Measurements from ENCODE around the gene TPRA1. TPM values are rescaled to one million over a fixed set of nuclear protein-coding genes. Genes with fewer than 3 reads are reported as not detected.

Gene TPRA1
- polyA plus RNA-seq, 2 of the 4 experiments (the other 2 are of a cell fraction) = 13.5 to 19.5 TPM

DNA sequence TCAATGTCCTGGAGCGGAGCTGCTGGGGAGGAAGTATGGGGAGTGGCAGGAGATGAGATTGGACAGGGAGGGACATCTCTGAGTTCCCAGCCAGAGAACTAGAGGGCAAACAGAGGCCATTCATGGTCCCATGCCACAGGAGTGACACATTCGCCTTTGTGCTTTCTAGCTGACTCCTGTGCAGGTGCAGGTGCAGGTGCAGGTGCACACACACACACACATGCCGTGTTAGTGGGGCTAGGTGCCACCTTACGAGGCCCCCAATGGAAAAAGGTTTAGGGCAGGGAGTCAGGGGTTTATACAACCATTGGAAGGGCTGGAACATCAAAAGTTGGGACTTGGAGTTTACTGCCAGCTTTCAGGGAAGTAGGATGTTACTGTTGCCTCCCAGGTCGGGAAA, 52.0 kb downstream of the TPRA1 start:
- Histone ChIP-seq H3K4me1 (no peaks in the 10 kb centered on the region), H3K9me3 (no peaks in the 10 kb centered on the region), H3K4me3 (no peak overlapping the region), H3K27ac (no peak overlapping the region), H3K4me2 (no peak overlapping the region)
- FAIRE-seq (no peak), ATAC-seq (no peak), DNase-seq (ENCODE audit: low read depth in 1 of 2, low spot score in 1 of 2) (no peak)
- TF ChIP-seq, protein P1, sequence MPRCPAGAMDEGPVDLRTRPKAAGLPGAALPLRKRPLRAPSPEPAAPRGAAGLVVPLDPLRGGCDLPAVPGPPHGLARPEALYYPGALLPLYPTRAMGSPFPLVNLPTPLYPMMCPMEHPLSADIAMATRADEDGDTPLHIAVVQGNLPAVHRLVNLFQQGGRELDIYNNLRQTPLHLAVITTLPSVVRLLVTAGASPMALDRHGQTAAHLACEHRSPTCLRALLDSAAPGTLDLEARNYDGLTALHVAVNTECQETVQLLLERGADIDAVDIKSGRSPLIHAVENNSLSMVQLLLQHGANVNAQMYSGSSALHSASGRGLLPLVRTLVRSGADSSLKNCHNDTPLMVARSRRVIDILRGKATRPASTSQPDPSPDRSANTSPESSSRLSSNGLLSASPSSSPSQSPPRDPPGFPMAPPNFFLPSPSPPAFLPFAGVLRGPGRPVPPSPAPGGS (IDR thresholded peaks at IDR 0.05) = no peak
- TF ChIP-seq, protein P2, sequence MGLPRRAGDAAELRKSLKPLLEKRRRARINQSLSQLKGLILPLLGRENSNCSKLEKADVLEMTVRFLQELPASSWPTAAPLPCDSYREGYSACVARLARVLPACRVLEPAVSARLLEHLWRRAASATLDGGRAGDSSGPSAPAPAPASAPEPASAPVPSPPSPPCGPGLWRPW (IDR thresholded peaks at IDR 0.05) = no peak
- CTCF ChIA-PET = interaction anchor here (6.5 kb wide), 1 partner anchor 9 kb away, joined by 42 read pairs; no protein-coding TSS in a partner anchor
- POLR2A ChIA-PET = no interaction called here
- WGBS (ENCODE audit: missing lambda C conversion rate) = 29% methylated on average over 5 of the region's 5 CpGs

DNA sequence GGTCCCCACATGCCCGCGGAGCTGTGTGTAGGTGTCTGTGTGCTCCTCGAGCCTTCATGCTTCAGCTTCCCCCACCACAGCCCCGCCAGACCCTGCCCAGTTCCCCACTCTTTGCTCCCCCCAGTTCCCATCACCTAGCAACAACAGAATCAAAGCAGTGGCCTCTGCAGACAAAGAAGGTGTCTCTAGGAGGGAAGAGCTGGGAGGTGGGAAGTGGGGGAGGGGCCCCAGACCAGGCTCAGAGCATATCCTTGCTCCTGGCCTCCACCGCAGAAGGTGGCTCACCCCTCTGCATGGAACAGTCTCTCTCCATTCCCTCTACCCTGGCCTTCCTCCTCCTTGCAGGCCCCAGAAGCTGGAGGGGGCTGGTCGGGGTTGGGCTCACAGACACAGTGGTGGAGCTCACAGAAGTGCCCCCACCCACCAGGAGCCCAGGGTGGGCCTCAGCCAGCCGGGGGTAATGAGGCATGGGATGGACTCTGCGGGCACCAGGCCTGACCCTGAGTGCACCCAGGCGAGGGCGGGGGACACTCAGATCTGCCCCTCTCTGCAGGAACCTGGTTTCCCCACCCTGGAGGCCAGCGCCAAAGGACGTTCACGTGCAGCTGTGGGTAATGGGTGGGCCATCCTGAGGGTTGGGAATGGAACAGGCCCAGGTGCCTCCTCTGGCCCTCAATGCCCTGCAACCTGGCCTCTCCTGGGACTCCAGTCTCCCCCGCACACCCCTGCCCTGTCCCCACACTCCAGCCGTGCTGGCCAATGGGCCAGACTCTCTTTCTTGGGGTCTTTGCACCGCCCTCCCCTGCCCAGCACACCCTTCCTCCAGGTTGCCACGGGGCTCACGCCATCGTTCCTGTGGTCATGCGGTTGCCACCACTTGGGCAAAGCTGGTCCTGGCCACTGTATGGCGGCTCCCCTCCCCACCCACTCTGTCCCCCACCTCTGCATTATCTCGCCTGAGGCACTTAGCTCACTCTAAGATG, 53.4 kb downstream of the TPRA1 start:
- Histone ChIP-seq H3K4me1 (no peaks in the 10 kb centered on the region), H3K9me3 (no peaks in the 10 kb centered on the region), H3K4me3 (no peak overlapping the region), H3K4me2 (no peak overlapping the region), H3K27ac (no peak overlapping the region; a peak in 1 of 6 replicates)
- POLR2A ChIA-PET = no interaction called here
- CTCF ChIA-PET = interaction anchor here (0.7 to 6.5 kb wide), 4 partner anchors 7 to 1014 kb away, joined by 3 to 42 read pairs (median 3); no protein-coding TSS in a partner anchor
- FAIRE-seq (no peak), DNase-seq (ENCODE audit: low read depth in 1 of 2, low spot score in 1 of 2) (no peak), ATAC-seq (no peak)
- 64% methylated on average over 12 of the region's 22 CpGs for WGBS (ENCODE audit: missing lambda C conversion rate)
- TF ChIP-seq TP53 (CRISPR knock-in tag; IDR thresholded peaks at IDR 0.05) (no peak), KDM5A (IDR thresholded peaks at IDR 0.05) (no peak), ESRRA (IDR thresholded peaks at IDR 0.05; ENCODE audit: borderline replicate concordance, low read length) (no peak), JUNB (IDR thresholded peaks at IDR 0.05) (no peak), CHD2 (IDR thresholded peaks at IDR 0.05; ENCODE audit: low read length, partially characterized antibody) (no peak)
- TF ChIP-seq, protein P3, sequence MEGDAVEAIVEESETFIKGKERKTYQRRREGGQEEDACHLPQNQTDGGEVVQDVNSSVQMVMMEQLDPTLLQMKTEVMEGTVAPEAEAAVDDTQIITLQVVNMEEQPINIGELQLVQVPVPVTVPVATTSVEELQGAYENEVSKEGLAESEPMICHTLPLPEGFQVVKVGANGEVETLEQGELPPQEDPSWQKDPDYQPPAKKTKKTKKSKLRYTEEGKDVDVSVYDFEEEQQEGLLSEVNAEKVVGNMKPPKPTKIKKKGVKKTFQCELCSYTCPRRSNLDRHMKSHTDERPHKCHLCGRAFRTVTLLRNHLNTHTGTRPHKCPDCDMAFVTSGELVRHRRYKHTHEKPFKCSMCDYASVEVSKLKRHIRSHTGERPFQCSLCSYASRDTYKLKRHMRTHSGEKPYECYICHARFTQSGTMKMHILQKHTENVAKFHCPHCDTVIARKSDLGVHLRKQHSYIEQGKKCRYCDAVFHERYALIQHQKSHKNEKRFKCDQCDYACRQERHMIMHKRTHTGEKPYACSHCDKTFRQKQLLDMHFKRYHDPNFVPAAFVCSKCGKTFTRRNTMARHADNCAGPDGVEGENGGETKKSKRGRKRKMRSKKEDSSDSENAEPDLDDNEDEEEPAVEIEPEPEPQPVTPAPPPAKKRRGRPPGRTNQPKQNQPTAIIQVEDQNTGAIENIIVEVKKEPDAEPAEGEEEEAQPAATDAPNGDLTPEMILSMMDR (IDR thresholded peaks at IDR 0.05) = no peak
- TF ChIP-seq, protein P4, sequence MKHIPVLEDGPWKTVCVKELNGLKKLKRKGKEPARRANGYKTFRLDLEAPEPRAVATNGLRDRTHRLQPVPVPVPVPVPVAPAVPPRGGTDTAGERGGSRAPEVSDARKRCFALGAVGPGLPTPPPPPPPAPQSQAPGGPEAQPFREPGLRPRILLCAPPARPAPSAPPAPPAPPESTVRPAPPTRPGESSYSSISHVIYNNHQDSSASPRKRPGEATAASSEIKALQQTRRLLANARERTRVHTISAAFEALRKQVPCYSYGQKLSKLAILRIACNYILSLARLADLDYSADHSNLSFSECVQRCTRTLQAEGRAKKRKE (CRISPR knock-in tag; IDR thresholded peaks at IDR 0.05; ENCODE audit: low read depth) = no peak
- TF ChIP-seq, protein P5, sequence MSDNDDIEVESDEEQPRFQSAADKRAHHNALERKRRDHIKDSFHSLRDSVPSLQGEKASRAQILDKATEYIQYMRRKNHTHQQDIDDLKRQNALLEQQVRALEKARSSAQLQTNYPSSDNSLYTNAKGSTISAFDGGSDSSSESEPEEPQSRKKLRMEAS (IDR thresholded peaks at IDR 0.05) = no peak
- TF ChIP-seq, protein P6, sequence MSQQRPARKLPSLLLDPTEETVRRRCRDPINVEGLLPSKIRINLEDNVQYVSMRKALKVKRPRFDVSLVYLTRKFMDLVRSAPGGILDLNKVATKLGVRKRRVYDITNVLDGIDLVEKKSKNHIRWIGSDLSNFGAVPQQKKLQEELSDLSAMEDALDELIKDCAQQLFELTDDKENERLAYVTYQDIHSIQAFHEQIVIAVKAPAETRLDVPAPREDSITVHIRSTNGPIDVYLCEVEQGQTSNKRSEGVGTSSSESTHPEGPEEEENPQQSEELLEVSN (IDR thresholded peaks at IDR 0.05; ENCODE audit: borderline replicate concordance, low read depth) = no peak

DNA sequence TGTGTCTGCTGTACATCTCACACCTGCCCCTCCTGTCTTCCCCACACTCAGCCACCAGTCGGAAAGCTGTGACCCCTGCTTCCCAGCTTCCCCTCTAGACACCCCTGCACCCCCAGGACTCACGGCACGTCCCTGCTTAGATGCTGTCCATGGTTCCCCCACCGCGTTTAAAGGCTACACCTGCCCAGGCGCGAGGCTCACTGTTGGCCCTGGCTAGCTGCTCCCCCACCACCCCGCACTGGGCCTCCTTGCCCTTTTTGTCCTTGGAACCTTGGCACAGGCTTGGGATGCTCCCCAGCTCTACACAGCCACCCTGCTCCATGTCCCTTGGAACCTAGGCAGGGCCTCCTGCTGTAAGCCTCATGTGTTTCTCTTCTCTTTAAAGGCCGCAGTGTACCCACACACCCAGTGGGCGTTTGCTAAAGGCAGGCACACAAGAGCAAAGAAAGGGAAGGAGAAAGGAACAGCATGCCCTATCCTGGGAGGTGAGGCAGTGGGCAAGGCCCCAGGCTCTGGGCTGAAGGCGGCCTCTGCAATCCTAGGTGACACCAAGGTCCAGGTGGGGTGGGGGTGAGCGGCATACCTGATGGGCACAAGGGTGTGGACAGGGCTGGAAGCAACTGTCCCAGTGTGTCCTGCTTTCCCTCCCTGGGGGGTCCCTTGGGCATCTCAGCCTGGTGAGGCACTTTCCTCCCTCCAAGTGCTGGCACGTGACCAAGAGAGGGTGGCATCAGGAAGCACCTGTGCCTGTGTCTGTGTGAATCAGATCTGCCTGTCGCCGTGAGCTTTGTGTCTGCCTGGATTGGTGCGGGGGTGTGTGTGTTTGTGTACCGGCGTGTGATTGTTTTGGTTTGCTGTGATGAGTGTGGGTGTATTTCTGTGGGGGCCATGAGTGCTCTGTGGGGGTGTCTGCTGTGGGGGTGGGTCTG, 54.4 kb downstream of the TPRA1 start:
- DNase-seq (ENCODE audit: low read depth in 1 of 2, low spot score in 1 of 2) = no peak
- no peak for ATAC-seq
- TF ChIP-seq CHD4 (IDR thresholded peaks at IDR 0.05; ENCODE audit: borderline replicate concordance) = no peak
- no peak for TF ChIP-seq NPAS2 (CRISPR knock-in tag; IDR thresholded peaks at IDR 0.05; ENCODE audit: borderline replicate concordance)
- no peak for TF ChIP-seq SMC3 (IDR thresholded peaks at IDR 0.05)
- TF ChIP-seq, protein P7, sequence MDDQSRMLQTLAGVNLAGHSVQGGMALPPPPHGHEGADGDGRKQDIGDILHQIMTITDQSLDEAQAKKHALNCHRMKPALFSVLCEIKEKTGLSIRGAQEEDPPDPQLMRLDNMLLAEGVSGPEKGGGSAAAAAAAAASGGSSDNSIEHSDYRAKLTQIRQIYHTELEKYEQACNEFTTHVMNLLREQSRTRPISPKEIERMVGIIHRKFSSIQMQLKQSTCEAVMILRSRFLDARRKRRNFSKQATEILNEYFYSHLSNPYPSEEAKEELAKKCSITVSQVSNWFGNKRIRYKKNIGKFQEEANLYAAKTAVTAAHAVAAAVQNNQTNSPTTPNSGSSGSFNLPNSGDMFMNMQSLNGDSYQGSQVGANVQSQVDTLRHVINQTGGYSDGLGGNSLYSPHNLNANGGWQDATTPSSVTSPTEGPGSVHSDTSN (IDR thresholded peaks at IDR 0.05) = no peak
- no peak for TF ChIP-seq HEYL (CRISPR knock-in tag; IDR thresholded peaks at IDR 0.05)
- TF ChIP-seq EHF (CRISPR knock-in tag; IDR thresholded peaks at IDR 0.05) = no peak
- TF ChIP-seq, protein P5 (IDR thresholded peaks at IDR 0.05) = no peak
- no peak for TF ChIP-seq ZFP36 (IDR thresholded peaks at IDR 0.05; ENCODE audit: borderline replicate concordance, partially characterized antibody)
- no peak for TF ChIP-seq HOXA7 (CRISPR knock-in tag; IDR thresholded peaks at IDR 0.05)
- no peak for TF ChIP-seq TFCP2L1 (CRISPR knock-in tag; IDR thresholded peaks at IDR 0.05)
- TF ChIP-seq EHMT2 (IDR thresholded peaks at IDR 0.05; ENCODE audit: low read depth) = no peak
- Histone ChIP-seq H3K27ac (no peak overlapping the region; a peak in 1 of 6 replicates), H3K4me3 (no peak overlapping the region), H3K9me3 (no peaks in the 10 kb centered on the region), H3K4me1 (no peaks in the 10 kb centered on the region), H3K4me2 (no peak overlapping the region)
- ChIA-PET POLR2A (no interaction called here), CTCF (interaction anchor here (0.7 to 6.5 kb wide), 2 partner anchors 8 to 11 kb away, joined by 3 to 42 read pairs; no protein-coding TSS in a partner anchor)
- WGBS (ENCODE audit: missing lambda C conversion rate) = 87% methylated on average over 16 of the region's 18 CpGs
- no peak for FAIRE-seq

Measured in A549 (cell line).